Adipose tissue (tissue), 3 donors: ENCODE data around the gene BBS10. TPM values are rescaled to one million over a fixed set of nuclear protein-coding genes. Genes with fewer than 3 reads are reported as not detected.

Experiments
- H3K27ac ChIP-seq: one replicate; pipeline ENCODE4 v1.5.1; 2013; ENCODE audit warnings: low read depth, low read length
- WGBS, 3 donors: extraction: QIAGEN DNeasy Blood & Tissue Kit; methylation state at CpG; one replicate each; pipeline ENCODE4 v1.1.7; 2013; 5-methylcytosine and 5-hydroxymethylcytosine counted together
- polyA plus RNA-seq, 3 donors: library from polyadenylated mRNA; stranded (reverse); fragments of 200-250 nt; gene quantifications; one replicate each; pipeline ENCODE4 v1.2.3, GENCODE V29; 2013
- donor health status: healthy with polysubstance abuse.
- donor health status: Bipolar disorder and iron deficiency.
- donor health status: healthy.

Gene BBS10
- polyA plus RNA-seq, 3 donors = 3.2 to 6.7 (median 5.6) TPM

DNA sequence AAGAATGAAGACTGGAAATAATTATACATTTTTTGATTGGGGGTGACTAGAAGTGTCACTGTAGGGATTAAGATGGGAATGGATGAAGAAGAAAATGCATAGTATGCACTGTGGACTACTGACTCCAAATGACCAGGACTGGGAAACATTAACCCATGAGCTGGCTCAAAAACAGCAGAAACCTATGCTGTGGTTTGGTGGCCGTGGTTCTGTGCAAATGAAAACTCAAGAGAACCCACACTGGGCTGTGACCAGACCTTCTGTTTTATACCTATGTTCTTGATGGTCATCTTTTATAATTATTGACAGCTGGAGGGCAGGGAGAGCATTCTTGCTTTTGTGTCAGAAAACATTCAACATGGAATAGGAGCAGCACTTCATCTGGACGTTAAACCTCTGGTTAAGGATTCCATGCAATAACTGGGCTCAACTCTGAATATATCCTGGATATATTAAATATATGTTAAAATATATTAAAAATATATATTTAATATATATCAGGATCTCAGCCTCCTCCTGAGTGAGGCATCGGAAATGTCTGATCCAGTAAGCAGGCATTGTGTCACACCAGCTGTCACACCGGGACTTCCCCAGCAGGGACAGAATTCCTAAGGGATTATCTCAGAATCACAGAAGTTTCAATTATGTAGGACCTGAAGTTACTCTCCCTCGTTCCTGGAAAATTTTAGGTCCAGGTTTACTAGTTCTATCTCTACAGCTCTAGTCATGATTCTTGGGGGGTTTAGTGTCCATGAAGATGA, 48.5 kb downstream of the BBS10 start:
- 47 to 74% (median 63%) methylated on average over 5 of the region's 5 CpGs for WGBS, 3 donors
- H3K27ac ChIP-seq = no peak overlapping the region

Other genes starting within 250 kb of the BBS10 start
- gene OSBPL8, start 211.4 kb upstream of the BBS10 start, polyA plus RNA-seq = 10 to 100 TPM in 2 of 3 donors, 1 to 10 TPM in 1; 5.9 to 18.7 (median 17.7) TPM